ENCODE measurements around the gene ZNF799.
"Not testable (repeated sequence)": the region's sequence is repeated elsewhere in the genome, so short reads cannot be mapped to it uniquely, and the experiment has no call there.

DNA sequence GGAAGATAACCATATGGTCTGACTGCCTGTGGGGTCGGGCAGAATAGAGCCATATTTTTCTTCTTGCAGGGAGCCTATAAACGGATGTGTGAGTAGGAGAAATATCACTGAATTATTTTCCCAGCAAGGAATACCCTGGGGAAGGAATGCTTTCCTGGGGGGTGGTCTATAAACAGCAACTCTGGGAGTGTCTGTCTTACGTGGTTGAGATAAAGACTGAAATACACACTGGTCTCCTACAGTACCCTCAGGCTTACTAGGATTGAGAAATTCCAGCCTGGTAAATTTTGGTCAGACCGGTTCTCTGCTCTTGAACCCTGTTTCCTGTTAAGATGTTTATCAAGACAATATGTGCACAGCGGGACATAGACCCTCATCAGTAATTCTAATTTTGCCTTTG is 16.2 kb upstream of the ZNF799 start:
- not testable (repeated sequence) for TF ChIP-seq POLR2AphosphoS5 (IDR thresholded peaks at IDR 0.05); EP300 (IDR thresholded peaks at IDR 0.05; ENCODE audit: low read depth); POLR2A (IDR thresholded peaks at IDR 0.05)
- TF ChIP-seq, protein P1, sequence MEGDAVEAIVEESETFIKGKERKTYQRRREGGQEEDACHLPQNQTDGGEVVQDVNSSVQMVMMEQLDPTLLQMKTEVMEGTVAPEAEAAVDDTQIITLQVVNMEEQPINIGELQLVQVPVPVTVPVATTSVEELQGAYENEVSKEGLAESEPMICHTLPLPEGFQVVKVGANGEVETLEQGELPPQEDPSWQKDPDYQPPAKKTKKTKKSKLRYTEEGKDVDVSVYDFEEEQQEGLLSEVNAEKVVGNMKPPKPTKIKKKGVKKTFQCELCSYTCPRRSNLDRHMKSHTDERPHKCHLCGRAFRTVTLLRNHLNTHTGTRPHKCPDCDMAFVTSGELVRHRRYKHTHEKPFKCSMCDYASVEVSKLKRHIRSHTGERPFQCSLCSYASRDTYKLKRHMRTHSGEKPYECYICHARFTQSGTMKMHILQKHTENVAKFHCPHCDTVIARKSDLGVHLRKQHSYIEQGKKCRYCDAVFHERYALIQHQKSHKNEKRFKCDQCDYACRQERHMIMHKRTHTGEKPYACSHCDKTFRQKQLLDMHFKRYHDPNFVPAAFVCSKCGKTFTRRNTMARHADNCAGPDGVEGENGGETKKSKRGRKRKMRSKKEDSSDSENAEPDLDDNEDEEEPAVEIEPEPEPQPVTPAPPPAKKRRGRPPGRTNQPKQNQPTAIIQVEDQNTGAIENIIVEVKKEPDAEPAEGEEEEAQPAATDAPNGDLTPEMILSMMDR (IDR thresholded peaks at IDR 0.05), result not testable (repeated sequence)
